GM12878 (cell line): ENCODE results near the gene IDS. TPM values are rescaled to one million over a fixed set of nuclear protein-coding genes. Genes with fewer than 3 reads are reported as not detected.
A peak's percentile ranks its signal among the peaks of the same experiment; 100 is the strongest.

Experiments used
- BACH1 ChIP-seq: fragments of 450-650 bp; IDR thresholded peaks from 2 replicates; pipeline ENCODE4 v1.6.1; 2017; ENCODE audit warnings: mild to moderate bottlenecking, borderline replicate concordance
- BHLHE40 ChIP-seq, 2 experiments: fragments of 450-650 bp in 1 of 2; IDR thresholded peaks; 2 replicates each; pipeline ENCODE4 v1.6.1; 2011 to 2017; ENCODE audit warnings: low read depth in 2 of 2, borderline replicate concordance in 1 of 2, improper control_type of control experiment in 1 of 2, low read length in 1 of 2, mild to moderate bottlenecking in 1 of 2
- BRCA1 ChIP-seq: IDR thresholded peaks from 2 replicates; pipeline ENCODE4 v1.6.1; 2011; ENCODE audit warnings: low read depth, low read length, improper control_type of control experiment
- CBFB ChIP-seq: IDR thresholded peaks from 2 replicates; pipeline ENCODE4 v1.6.1; 2016; ENCODE audit warnings: antibody characterized with exemption, low read depth
- CREB1 ChIP-seq: IDR thresholded peaks from 2 replicates; pipeline ENCODE4 v1.6.1; 2012; ENCODE audit warnings: low read depth, mild to moderate bottlenecking, inconsistent platforms
- EZH2 ChIP-seq: IDR thresholded peaks from 2 replicates; pipeline ENCODE4 v1.6.1; 2012; ENCODE audit warnings: low read depth, mild to moderate bottlenecking, control low read depth, inconsistent platforms, low read length, borderline replicate concordance; ENCODE audit not compliant: control insufficient read depth
- HDAC2 ChIP-seq: fragments of 200-600 bp; sonication (generic); IDR thresholded peaks from 2 replicates; pipeline ENCODE4 v1.6.1; 2017
- KAT2A ChIP-seq: conservative IDR thresholded peaks from 2 replicates; pipeline ENCODE4 v1.6.1; 2011; ENCODE audit warnings: low read depth, low read length; ENCODE audit not compliant: control insufficient read depth
- LARP7 ChIP-seq: fragments of 450-650 bp; IDR thresholded peaks from 2 replicates; pipeline ENCODE4 v1.6.1; 2017; ENCODE audit warnings: mild to moderate bottlenecking
- MXI1 ChIP-seq: fragments of 150-350 bp; IDR thresholded peaks from 2 replicates; pipeline ENCODE4 v1.6.1; 2011; ENCODE audit warnings: low read depth, mild to moderate bottlenecking, inconsistent platforms, low read length, improper control_type of control experiment
- MYB ChIP-seq: fragments of 150-350 bp; IDR thresholded peaks from 2 replicates; pipeline ENCODE4 v1.6.1; 2014; ENCODE audit warnings: mild to moderate bottlenecking, low read depth, low read length, borderline replicate concordance
- MYC ChIP-seq: IDR thresholded peaks from 2 replicates; pipeline ENCODE4 v1.6.1; 2011; ENCODE audit warnings: mild to moderate bottlenecking, low read length, moderate library complexity, inconsistent platforms; ENCODE audit not compliant: insufficient read depth, insufficient replicate concordance, insufficient read length, severe bottlenecking
- NBN ChIP-seq: fragments of 450-650 bp; IDR thresholded peaks from 2 replicates; pipeline ENCODE4 v1.6.1; 2016
- NR2C2 ChIP-seq: IDR thresholded peaks from 2 replicates; pipeline ENCODE4 v1.6.1; 2011; ENCODE audit warnings: borderline replicate concordance, low read depth; ENCODE audit not compliant: control insufficient read depth, insufficient read length
- NR2F1 ChIP-seq: fragments of 450-650 bp; conservative IDR thresholded peaks from 2 replicates; pipeline ENCODE4 v1.6.1; 2017; ENCODE audit warnings: mild to moderate bottlenecking
- PAX8 ChIP-seq: fragments of 450-650 bp; IDR thresholded peaks from 2 replicates; pipeline ENCODE4 v1.6.1; 2017; ENCODE audit warnings: mild to moderate bottlenecking, moderate library complexity
- SP1 ChIP-seq: IDR thresholded peaks from one replicate; pipeline ENCODE4 v1.6.1; 2011; ENCODE audit warnings: low read depth, low read length
- ZBTB4 ChIP-seq: fragments of 450-650 bp; formaldehyde crosslinking; IDR thresholded peaks from 2 replicates; pipeline ENCODE4 v1.4.0; 2022; ENCODE audit warnings: mild to moderate bottlenecking, moderate library complexity
- ZNF274 ChIP-seq: IDR thresholded peaks from one replicate; pipeline ENCODE4 v1.8.0; 2011; ENCODE audit not compliant: insufficient read length, insufficient read depth
- polyA plus RNA-seq, 11 experiments: library from polyadenylated mRNA; depleted of rRNA in 4 of 11; unstranded in 6 of 11; stranded (reverse) in 5 of 11; fragments of >200 nt; fragmentation: Nextera tagmentation in 4 of 11; fragmentation: Illumina TruSeq in 1 of 11; extraction: Ambion mirVana in 4 of 11; extraction: Trizol in 1 of 11; gene quantifications; 1 replicate in 1 of 11; 2 replicates in 10 of 11; pipeline versions ENCODE4 v1.2.1 to v1.2.3, GENCODE V29; 2011 to 2016; ENCODE audit warnings: inconsistent platforms in 2 of 11, missing spikeins in 2 of 11, low read depth in 1 of 11
- total RNA-seq, 4 experiments: library from RNA; depleted of rRNA in 3 of 4; stranded (reverse); fragments of >200 nt in 3 of 4; fragmentation: Illumina TruSeq in 1 of 4; extraction: Trizol in 1 of 4; gene quantifications; 2 replicates each; pipeline versions ENCODE4 v1.2.1 to v1.2.3, GENCODE V29; 2013 to 2021
- TF ChIP-seq, protein P1 (sequence below): fragments of 450-650 bp; conservative IDR thresholded peaks from 2 replicates; pipeline ENCODE4 v1.6.1; 2017; ENCODE audit warnings: mild to moderate bottlenecking, moderate library complexity
- TF ChIP-seq, protein P2 (sequence below): fragments of 450-650 bp; IDR thresholded peaks from 2 replicates; pipeline ENCODE4 v1.6.1; 2017; ENCODE audit warnings: mild to moderate bottlenecking, moderate library complexity

The IDS gene
- total and polyA plus RNA-seq, 10 of the 15 experiments (the other 5 are each of a cell fraction or from before 2014, with no cell fraction given) = 6.1 to 79.1 (median 51.7) TPM

- TF ChIP-seq CBFB (no peak), NR2F1 (0 out of 2 replicates have a peak, but pooled peaks have one; percentile 19), SP1 (no peak), HDAC2 (no peak), KAT2A (no peak), BHLHE40 (IDR thresholded peaks at IDR 0.05; ENCODE audit: borderline replicate concordance in 1 of 2, low read depth in 2 of 2, low read length in 1 of 2) (peak; percentile 48 to 83; a peak in 1 of 4 replicates), PAX8 (peak; percentile 67; the same call in 1 of the 2 replicates), LARP7 (peak; percentile 21; the same call in 1 of the 2 replicates), CREB1 (peak; percentile 91), ZNF274 (no peak), MYB (no peak), NR2C2 (no peak), BACH1 (no peak), MXI1 (peak; percentile 62), EZH2 (no peak), MYC (no peak), ZBTB4 (no peak), NBN (0 out of 2 replicates have a peak, but pooled peaks have one; percentile 47), BRCA1 (no peak)
- TF ChIP-seq, protein P1, sequence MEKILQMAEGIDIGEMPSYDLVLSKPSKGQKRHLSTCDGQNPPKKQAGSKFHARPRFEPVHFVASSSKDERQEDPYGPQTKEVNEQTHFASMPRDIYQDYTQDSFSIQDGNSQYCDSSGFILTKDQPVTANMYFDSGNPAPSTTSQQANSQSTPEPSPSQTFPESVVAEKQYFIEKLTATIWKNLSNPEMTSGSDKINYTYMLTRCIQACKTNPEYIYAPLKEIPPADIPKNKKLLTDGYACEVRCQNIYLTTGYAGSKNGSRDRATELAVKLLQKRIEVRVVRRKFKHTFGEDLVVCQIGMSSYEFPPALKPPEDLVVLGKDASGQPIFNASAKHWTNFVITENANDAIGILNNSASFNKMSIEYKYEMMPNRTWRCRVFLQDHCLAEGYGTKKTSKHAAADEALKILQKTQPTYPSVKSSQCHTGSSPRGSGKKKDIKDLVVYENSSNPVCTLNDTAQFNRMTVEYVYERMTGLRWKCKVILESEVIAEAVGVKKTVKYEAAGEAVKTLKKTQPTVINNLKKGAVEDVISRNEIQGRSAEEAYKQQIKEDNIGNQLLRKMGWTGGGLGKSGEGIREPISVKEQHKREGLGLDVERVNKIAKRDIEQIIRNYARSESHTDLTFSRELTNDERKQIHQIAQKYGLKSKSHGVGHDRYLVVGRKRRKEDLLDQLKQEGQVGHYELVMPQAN = 0 out of 2 replicates have a peak, but pooled peaks have one; percentile 42
- TF ChIP-seq, protein P2, sequence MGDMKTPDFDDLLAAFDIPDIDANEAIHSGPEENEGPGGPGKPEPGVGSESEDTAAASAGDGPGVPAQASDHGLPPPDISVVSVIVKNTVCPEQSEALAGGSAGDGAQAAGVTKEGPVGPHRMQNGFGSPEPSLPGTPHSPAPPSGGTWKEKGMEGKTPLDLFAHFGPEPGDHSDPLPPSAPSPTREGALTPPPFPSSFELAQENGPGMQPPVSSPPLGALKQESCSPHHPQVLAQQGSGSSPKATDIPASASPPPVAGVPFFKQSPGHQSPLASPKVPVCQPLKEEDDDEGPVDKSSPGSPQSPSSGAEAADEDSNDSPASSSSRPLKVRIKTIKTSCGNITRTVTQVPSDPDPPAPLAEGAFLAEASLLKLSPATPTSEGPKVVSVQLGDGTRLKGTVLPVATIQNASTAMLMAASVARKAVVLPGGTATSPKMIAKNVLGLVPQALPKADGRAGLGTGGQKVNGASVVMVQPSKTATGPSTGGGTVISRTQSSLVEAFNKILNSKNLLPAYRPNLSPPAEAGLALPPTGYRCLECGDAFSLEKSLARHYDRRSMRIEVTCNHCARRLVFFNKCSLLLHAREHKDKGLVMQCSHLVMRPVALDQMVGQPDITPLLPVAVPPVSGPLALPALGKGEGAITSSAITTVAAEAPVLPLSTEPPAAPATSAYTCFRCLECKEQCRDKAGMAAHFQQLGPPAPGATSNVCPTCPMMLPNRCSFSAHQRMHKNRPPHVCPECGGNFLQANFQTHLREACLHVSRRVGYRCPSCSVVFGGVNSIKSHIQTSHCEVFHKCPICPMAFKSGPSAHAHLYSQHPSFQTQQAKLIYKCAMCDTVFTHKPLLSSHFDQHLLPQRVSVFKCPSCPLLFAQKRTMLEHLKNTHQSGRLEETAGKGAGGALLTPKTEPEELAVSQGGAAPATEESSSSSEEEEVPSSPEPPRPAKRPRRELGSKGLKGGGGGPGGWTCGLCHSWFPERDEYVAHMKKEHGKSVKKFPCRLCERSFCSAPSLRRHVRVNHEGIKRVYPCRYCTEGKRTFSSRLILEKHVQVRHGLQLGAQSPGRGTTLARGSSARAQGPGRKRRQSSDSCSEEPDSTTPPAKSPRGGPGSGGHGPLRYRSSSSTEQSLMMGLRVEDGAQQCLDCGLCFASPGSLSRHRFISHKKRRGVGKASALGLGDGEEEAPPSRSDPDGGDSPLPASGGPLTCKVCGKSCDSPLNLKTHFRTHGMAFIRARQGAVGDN = peak; percentile 92
Measured at GRCh38 chrX:149540621-149541520, 35.8 kb upstream of the IDS start, which contains the start of gene EOLA1 (continued).
